Measurements from ENCODE around the gene RTBDN. TPM values are rescaled to one million over a fixed set of nuclear protein-coding genes. Genes with fewer than 3 reads are reported as not detected.

Gene RTBDN
- total and polyA plus RNA-seq, 2 donors from 2014 or later = not detected

- DNase-seq (no peak), FAIRE-seq (no peak)
- H3K4me1 ChIP-seq (ENCODE audit: control insufficient read depth in 2 of 3, insufficient read depth in 2 of 3, low read depth in 1 of 3, low read length in 3 of 3) = no peaks in the 10 kb centered on the region
- no peak overlapping the region for H3K27ac ChIP-seq (ENCODE audit: low read depth in 2 of 2, low read length in 2 of 2)
- no peak overlapping the region for H3K9ac ChIP-seq (ENCODE audit: low read length in 3 of 3)
- no peaks in the 10 kb centered on the region for H3K27me3 ChIP-seq (ENCODE audit: control insufficient read depth, insufficient read depth, low read length)
- H3K4me3 ChIP-seq (ENCODE audit: low read length in 3 of 3) = no peak overlapping the region
- no peak for TF ChIP-seq CTCF (IDR thresholded peaks at IDR 0.05; ENCODE audit: borderline replicate concordance, extremely low read depth, insufficient read depth)
- no peaks in the 10 kb centered on the region for H3K9me3 ChIP-seq (ENCODE audit: control insufficient read depth in 2 of 3, insufficient read depth in 1 of 3, low read length in 3 of 3)
- intact Hi-C loops (cut with DNase I) = no loop called here
- H3K36me3 ChIP-seq (ENCODE audit: control insufficient read depth in 2 of 3, insufficient read depth in 3 of 3, low read length in 3 of 3) = no peaks in the 10 kb centered on the region
Measured at GRCh38 chr19:12859546-12859945, 25.2 kb upstream of the RTBDN start.

DNA sequence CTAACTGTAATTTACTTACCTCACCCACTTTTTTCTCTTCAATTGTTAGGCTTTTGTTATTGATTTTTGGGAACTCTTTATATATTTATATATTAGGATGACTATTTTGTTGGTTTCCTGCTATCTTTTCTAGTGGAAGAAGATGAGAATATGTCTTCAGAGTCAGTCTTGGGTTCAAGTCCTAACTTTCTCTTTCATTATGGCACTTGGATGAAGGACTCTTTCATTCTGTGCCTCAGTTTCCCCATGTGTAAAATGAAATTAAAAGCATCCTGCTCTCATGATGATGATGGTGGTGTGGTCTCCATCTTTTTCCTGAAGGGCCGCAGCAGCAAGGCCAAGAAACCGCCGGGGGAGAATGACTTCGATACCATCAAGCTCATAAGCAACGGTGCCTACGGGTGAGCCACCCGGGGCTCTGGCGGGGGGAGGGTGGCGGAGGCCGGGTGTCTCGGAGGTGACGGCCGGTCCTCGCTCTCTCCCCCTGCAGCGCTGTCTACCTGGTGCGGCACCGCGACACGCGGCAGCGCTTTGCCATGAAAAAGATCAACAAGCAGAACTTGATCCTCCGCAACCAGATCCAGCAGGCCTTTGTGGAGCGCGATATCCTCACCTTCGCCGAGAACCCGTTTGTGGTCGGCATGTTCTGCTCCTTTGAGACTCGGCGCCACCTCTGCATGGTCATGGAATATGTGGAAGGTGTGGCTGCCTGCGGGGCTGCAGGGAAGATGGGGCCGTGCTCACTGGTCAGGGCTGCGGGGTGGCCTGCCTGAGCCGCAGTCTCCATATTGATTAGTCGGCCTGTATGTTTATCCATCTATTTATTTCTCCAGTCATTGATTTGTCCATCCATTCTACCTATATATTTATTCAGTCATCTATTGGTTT is 23.9 kb upstream of the RTBDN start:
- Histone ChIP-seq H3K27me3 (ENCODE audit: control insufficient read depth, insufficient read depth, low read length) (no peaks in the 10 kb centered on the region), H3K9ac (ENCODE audit: low read length in 3 of 3) (no peak overlapping the region), H3K36me3 (ENCODE audit: control insufficient read depth in 2 of 3, insufficient read depth in 3 of 3, low read length in 3 of 3) (no peaks in the 10 kb centered on the region), H3K27ac (ENCODE audit: low read depth in 2 of 2, low read length in 2 of 2) (no peak overlapping the region), H3K9me3 (ENCODE audit: control insufficient read depth in 2 of 3, insufficient read depth in 1 of 3, low read length in 3 of 3) (no peaks in the 10 kb centered on the region), H3K4me1 (ENCODE audit: control insufficient read depth in 2 of 3, insufficient read depth in 2 of 3, low read depth in 1 of 3, low read length in 3 of 3) (no peaks in the 10 kb centered on the region), H3K4me3 (ENCODE audit: low read length in 3 of 3) (no peak overlapping the region)
- DNase-seq (peak in 1 of 5 donors; percentile 29), FAIRE-seq (no peak)
- intact Hi-C loops (cut with DNase I) = no loop called here
- TF ChIP-seq CTCF (IDR thresholded peaks at IDR 0.05; ENCODE audit: borderline replicate concordance, extremely low read depth, insufficient read depth) = no peak

GRCh38 chr19:12856653-12857052 is 22.3 kb upstream of the RTBDN start:
- Histone ChIP-seq H3K27me3 (ENCODE audit: control insufficient read depth, insufficient read depth, low read length) (no peaks in the 10 kb centered on the region), H3K27ac (ENCODE audit: low read depth in 2 of 2, low read length in 2 of 2) (no peak overlapping the region), H3K4me3 (ENCODE audit: low read length in 3 of 3) (no peak overlapping the region), H3K36me3 (ENCODE audit: control insufficient read depth in 2 of 3, insufficient read depth in 3 of 3, low read length in 3 of 3) (no peaks in the 10 kb centered on the region), H3K9me3 (ENCODE audit: control insufficient read depth in 2 of 3, insufficient read depth in 1 of 3, low read length in 3 of 3) (no peaks in the 10 kb centered on the region), H3K9ac (ENCODE audit: low read length in 3 of 3) (no peak overlapping the region), H3K4me1 (ENCODE audit: control insufficient read depth in 2 of 3, insufficient read depth in 2 of 3, low read depth in 1 of 3, low read length in 3 of 3) (no peaks in the 10 kb centered on the region)
- TF ChIP-seq CTCF (IDR thresholded peaks at IDR 0.05; ENCODE audit: borderline replicate concordance, extremely low read depth, insufficient read depth) = no peak
- intact Hi-C loops (cut with DNase I) = no loop called here
- no peak for DNase-seq
- FAIRE-seq = no peak

All from kidney (tissue), 14 donors.